Esophagus squamous epithelium (tissue), 4 donors: ENCODE data around the gene KLHL21.

Experiments used
- CTCF ChIP-seq, 6 experiments: fragments of 450-650 bp in 4 of 6; fragments of 200-600 bp in 2 of 6; sonication (generic) in 2 of 6; IDR thresholded peaks; one replicate each; pipeline ENCODE4 v1.5.1; 2016 to 2019; ENCODE audit warnings: antibody characterized with exemption in 6 of 6, mild to moderate bottlenecking in 4 of 6, moderate library complexity in 4 of 6
- POLR2A ChIP-seq, 4 donors: fragments of 450-650 bp; IDR thresholded peaks; one replicate each; pipeline ENCODE4 v1.6.1; 2017; ENCODE audit warnings: antibody characterized with exemption in 4 of 4, mild to moderate bottlenecking in 4 of 4, moderate library complexity in 3 of 4

- TF ChIP-seq CTCF (IDR thresholded peaks at IDR 0.05), result no peak
- TF ChIP-seq POLR2A (IDR thresholded peaks at IDR 0.05), result no peak
Observed at GRCh38 chr1:6635161-6635909, 32.7 kb upstream of the KLHL21 start.
